GM12878 (cell line): ENCODE measurements around the gene GRK1.

Experiments
- CTCF ChIP-seq, 3 experiments: IDR thresholded peaks in 2 of 3; conservative IDR thresholded peaks in 1 of 3; 2 replicates each; pipeline ENCODE4 v1.5.1; 2011; ENCODE audit warnings: low read depth in 3 of 3, low read length in 3 of 3, mild to moderate bottlenecking in 3 of 3, control low read depth in 2 of 3, moderate library complexity in 2 of 3, inconsistent platforms in 1 of 3, mixed read lengths in 1 of 3; ENCODE audit not compliant: control insufficient read depth in 2 of 3, insufficient read depth in 1 of 3; ENCODE audit errors: extremely low read depth in 1 of 3
- POLR2A ChIP-seq: IDR thresholded peaks from 2 replicates; pipeline ENCODE4 v1.6.1; 2011; ENCODE audit warnings: low read depth, mild to moderate bottlenecking, low read length
- USF2 ChIP-seq: IDR thresholded peaks from 2 replicates; pipeline ENCODE4 v1.6.1; 2011; ENCODE audit warnings: low read depth, low read length, improper control_type of control experiment, borderline replicate concordance
- ZZZ3 ChIP-seq: IDR thresholded peaks from 2 replicates; pipeline ENCODE4 v1.6.1; 2011; ENCODE audit warnings: low read depth; ENCODE audit not compliant: control insufficient read depth, insufficient read length

GRCh38 chr13:113625965-113626721 lies 40.9 kb upstream of the GRK1 start:
- no peak for TF ChIP-seq USF2
- no peak for TF ChIP-seq ZZZ3
- no peak for TF ChIP-seq CTCF (IDR thresholded peaks at IDR 0.05 in 2 of 3, conservative IDR thresholded peaks at IDR 0.05 in 1 of 3; ENCODE audit: control insufficient read depth in 2 of 3, extremely low read depth in 1 of 3, insufficient read depth in 1 of 3, low read depth in 3 of 3, low read length in 3 of 3)
- no peak for TF ChIP-seq POLR2A
